HTERT RPE-1 (cell line): ENCODE data around the gene VAV1.

ENCODE experiments used
- in situ Hi-C: fragments of 300-500 bp; cut with MboI; formaldehyde crosslinking; loops from 4 replicates; pipeline ENCODE4 v1.14.3; 2020; ENCODE audit warnings: low sequenced_read_pairs

The VAV1 gene

DNA sequence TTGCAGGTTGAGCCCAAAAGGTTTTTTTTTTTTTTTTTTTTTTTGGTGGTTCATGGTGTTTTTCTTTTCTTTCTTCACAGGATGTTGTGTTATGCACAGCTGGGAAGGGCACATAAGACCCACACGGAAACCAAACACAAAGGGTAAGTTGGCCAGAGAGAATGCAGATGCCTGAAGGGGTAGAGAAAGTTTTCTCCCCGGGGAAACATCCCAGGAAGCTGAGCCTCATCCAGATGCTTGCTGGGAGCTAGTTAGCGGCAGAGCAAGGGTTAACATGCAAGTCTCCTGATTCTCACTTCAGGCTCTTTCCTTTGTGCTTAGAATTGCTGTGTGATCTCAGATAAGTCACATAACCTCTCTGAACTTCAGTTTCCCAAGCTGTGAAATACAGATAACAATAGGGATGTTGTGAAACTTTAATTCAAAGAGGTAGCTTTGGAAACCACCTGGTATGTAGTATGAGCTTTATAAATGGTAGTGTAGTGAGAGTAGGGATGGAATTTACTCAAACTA, 117.9 kb downstream of the VAV1 start:
- in situ Hi-C loops, result no loop called here

DNA sequence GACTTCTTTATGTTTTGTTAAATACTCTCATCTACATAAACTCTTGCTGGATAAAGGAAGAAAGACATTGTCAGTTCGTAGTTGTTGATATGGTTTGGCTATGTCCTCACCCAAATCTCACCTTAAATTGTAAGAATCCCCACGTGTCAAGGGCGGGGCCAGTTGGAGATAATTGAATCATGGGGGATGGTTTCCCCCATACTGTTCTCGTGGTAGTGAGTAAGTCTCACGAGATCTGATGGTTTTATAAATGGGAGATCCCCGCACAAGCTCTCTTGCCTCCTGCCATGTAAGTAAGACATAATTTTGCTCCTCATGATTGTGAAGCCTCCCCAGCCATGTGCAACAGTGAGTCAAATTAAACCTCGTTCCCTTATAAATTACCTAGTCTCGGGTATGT, 118.4 kb downstream of the VAV1 start:
- in situ Hi-C loops, result no loop called here

DNA sequence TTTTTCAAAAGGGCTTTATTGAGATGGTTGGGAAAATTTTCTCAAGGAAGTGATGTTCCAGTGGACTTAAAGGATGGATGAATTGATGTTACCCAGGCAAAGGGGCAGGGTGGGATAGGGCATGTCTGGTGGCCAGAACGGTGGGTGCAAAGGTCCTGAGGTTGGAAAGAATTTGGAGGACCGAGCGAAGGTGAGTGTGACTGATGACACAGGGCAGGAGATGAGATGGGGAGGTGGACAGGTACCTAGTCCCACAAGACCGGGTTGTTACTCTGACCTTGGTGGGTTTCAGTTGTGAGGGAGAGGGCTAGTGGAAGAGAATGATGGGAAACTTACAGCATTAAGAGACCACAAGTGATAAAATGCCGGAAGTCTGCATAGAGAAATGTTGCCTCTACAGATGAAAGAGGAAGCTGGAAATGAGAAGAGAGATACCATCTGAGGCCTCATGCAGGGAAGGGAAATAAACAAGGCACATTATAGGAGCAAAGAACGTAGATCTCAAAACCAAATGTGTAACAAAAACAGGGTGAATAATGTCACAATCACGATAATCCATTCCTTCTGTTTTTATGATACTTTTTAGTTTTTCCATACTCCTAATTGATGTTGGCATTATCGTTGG, 119.4 kb downstream of the VAV1 start:
- in situ Hi-C loops, result no loop called here

DNA sequence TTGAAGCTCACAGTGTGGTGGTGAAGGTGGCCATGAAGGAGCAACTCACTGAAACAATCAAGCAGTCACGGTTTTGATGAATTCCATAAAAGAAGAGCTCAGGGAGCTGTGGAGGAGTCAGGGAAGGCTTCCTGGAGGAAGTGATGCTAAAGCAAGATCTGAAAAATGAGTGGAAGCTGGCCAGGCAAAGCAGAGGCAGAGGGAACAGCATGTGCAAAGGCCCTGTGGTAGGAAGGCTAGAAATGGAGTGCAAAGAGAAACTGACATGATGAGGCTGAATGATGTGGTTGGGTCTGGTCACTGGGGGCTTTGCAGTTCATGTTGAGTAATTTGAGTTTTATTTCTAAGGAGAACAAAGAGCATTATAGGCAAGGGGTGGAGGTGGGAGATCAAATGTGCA, 121.8 kb downstream of the VAV1 start:
- in situ Hi-C loops, result no loop called here

DNA sequence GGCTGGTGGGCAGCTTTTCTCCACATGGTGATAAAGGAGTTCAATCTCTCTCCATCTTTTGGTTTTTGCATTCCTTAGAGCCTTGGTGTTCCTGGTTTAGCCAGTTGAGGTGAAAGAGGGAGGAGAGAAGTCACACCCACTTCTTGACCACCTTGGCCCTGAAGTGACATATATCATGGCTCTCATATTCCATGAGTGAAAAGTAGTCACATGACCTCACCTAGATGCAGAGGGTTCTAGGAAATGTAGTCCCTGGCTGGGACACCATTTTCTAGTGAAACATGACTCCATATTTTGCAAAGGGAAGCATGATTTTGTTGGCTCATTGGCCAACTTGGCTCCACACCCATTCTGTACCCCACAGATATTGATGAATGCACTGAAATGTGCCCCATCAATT, 130.9 kb downstream of the VAV1 start:
- in situ Hi-C loops, result no loop called here

DNA sequence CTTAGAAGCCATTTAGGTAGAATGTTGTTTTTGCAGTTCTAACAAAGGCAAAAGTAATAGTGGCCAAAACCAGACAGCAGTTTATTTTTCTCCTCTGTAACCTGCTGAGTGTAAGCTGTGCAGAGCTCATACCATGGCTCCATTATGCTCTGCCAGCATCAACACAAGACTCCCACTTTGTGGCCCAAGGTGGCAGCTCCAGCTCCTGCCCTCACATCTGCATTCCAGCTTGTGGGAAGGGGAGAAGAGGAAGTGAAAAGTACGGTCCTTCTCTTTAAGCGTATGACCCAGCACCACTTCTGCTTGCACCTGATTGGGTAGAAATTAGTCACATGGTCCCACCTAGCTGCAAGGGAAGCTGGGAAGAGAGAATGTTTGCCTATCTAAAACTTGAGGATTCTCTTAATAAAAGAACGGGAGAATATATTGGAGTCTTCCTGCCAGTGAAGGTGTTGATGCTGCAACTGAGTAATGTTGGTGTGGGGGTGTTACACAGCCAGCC, 134.1 kb downstream of the VAV1 start:
- in situ Hi-C loops, result no loop called here
